Mesenteric fat pad (tissue), 1 donor: ENCODE measurements around the gene RHOC. TPM values are rescaled to one million over a fixed set of nuclear protein-coding genes. Genes with fewer than 3 reads are reported as not detected.

Experiments
- DNase-seq: peaks from one replicate; pipeline ENCODE4 v3.0.0-alpha.2; 2020; ENCODE audit warnings: low spot score
- total RNA-seq: library from RNA; stranded (reverse); fragmentation: NEBNext Ultra II Directional; extraction: Animal tissue kit (Norgen Biotek cat#: 25700); gene quantifications from one replicate; pipeline ENCODE4 v1.2.1, GENCODE V29; 2021
- donor health status: DM: yes; HTN: yes; CAD: no.

RHOC gene
- total RNA-seq, 1 donor from 2014 or later, result 253 TPM

DNA sequence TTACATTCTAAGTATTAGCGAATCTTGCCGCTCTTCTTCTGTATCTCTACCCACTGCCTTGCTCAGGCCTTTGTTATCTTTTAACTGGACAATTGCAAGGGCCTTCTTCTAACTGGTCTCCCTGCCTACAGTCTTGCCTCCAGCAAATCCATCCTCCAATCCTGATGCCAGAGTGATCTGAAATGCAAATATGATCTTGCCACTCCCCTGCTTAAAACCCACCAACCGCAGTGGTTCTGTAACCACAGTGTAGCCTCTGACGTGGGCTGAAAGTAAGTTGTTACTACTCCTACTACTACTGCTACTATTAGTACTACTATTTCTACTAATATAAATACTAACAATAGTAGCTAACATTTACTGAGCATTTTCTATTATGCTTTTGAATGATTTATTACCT is 20.1 kb downstream of the RHOC start:
- DNase-seq, result no peak

DNA sequence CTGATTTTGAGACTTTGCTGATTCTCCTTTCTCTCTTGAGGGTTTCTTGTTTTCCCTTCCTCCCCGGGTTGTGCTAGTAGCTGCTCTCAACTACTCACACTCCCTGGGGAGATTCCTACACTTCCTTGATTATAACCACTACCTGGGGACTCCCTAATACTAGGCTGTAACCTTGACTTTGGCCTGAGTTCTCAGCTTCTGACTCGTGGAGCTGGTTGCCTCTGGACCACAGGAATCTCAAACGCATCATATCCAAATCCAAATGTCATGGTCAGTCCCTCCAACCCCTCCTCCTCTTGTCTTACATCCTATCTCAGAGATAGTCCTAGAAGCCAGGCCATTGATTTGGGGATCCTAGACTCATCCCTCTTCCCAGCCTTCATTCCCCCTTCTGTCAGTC is 20.5 kb downstream of the RHOC start:
- no peak for DNase-seq

DNA sequence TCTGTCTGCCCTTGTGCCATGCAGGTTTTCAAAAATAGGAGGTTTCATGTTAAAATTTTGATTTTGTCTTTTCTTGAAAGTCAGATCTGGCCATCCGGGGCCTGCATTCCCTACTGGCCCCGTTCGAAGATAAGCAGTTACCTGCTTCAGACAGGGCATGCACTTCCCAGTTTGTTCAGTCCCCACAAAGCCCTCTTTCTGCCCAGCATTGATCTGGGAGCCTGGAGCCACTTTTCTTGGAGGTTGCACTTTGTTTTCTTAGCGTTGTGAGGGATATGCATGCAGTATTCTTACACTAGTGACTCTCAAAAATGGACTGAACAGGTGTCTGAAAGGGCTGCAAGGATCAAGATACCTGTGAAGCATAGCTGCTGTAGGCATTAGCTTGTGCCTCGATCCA is 21.0 kb downstream of the RHOC start:
- DNase-seq, result no peak

DNA sequence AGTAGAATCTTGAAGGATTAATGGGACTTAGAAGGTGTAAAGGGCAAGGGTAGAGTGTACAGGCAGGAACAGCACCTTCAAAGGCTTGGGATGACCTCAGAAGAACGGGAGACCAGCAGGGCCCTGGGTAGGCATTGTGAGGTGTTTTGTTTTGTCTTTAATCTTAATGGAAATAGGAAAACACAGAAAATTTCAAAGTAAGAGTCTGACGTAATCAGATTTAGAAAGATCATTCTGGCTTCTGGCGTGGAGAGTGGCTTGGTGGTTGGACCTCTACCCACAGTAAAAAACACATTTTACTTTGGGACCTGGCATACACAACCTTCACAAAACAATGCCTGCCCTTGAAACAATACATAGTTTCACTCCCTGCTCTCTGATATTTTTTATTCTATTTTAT is 28.3 kb downstream of the RHOC start:
- no peak for DNase-seq

DNA sequence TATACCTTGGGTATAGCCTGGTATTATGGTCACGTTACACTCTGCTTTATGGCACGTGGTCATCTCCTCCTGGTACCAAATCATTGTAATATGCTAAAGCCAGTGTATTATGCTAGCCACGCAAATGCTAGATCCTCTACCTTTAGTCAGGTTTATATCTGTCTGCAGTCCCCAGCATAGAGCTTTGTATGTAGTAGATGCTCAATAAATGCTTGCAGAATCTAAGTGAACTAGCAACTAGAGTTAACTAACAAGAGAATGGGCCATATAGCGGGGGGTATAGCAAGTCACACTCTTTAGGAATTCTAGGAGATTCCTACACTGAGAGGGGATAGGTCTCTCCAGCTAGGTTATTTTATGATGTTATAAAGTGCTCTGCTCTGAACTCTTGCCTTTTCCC is 29.4 kb downstream of the RHOC start:
- no peak for DNase-seq

DNA sequence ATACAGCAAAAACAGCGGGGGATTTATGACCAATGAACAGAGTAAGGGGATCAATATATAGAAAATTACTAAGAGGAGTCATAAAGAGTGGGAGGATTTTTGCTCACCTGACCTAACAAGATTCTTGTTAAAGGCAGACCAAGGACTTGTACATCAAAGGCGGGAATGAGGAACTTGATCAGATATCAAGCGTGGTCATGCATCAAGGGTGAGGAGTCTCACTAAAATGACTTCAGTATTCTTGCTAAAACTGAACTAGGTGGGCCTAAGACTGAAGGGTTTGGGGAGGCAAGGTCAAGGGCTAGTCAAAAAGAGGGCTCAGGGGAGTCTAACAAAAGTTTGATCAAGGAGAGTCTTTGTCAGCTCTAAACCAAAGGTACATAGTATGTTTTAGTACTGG is 30.4 kb downstream of the RHOC start:
- DNase-seq, result no peak

DNA sequence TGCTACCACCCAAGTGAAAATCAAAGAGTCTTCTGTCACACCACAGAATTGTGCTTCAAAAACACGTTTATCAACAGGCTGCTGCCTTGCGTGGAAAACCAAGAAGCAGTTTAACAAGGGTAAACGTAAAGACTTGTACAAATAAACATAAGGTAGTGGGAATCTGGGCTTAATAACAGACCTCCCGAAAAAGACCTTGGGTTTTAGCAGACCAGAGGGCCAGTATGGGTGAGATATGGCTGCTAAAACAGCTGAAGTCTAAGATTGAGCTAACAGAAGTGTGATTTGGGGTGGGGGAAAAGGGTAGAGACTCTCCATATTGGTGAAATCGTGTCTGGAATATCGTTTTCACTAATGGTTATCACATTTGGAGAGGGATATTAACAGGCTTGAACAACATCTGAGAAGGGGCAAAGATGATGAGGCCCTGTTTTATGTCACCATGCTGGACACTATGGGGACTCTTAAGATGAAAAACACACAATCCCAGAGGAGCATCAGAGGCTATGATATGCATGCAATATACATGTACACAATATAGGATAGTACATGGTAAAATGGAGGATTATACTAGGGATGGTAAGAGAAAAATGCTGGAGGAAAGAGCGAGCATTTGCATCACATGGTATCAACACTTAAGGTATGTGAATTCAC is 31.1 kb downstream of the RHOC start:
- no peak for DNase-seq

DNA sequence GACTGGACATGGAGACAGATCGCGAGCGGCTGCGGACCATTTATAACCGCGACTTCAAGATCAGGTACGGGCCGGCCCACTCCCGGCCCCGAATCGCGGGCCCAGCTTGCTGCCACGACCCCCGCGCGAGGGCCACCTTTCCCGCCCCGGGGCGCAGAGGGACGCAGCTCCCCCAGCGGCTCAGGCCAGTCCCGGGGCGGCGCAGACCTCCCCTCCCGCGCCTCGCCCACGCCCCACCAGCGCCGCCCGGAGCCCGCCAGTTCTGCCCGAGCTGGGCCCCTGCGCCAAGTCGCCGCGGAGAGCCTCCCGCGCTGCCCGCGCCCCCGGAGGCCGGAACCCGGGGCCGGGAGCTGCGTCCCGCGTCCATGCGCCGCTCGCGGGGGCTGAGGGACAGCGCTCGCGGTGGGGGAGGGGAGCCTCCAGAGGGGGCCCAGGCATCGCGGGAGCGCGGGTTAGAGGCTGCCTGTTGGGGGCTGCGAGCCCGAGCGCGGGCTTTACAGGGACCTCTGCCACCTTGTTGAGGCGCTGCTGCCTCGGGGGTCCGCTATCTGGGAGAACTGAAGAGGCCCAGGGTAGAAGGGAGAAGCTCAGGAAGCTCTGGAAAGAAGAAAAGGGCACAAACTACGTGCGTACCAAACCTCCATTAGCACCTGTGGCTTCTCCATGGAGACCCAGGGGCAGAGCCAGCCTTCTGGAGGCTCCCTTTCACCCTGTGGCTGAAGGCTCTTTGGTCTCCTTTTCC is 31.8 kb downstream of the RHOC start:
- no peak for DNase-seq

DNA sequence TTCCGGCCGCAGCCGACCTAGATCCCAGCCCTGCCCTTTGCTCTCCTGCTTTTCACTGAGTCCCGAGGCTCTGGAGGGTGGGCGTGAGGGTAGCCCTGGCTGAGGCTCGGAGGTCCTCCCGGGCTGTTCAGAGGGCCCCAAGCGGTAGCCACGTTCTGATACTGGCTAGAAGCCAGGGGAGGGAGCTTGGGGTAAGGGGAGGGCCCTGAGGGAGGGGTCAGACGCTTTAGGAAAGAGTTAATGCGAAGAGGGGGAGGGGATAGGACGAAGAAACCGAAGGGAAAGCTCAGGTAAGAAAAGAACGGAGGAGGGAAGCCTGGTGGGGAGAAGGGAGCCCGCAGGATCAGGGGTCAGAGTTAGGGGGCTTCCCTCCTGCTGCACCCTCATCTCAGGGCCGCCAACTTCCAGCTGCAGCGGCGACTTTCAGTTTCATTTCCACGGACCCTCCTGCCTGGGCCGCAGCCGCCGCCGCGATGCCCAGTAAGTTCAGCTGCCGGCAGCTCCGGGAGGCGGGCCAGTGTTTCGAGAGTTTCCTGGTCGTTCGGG is 32.4 kb downstream of the RHOC start, which contains the start of gene MOV10:
TSS of gene MOV10 (plus strand) at position 220 of the 546 bp plus-strand sequence. CDS start at position 474, 254 bp downstream.
- DNase-seq, result no peak

DNA sequence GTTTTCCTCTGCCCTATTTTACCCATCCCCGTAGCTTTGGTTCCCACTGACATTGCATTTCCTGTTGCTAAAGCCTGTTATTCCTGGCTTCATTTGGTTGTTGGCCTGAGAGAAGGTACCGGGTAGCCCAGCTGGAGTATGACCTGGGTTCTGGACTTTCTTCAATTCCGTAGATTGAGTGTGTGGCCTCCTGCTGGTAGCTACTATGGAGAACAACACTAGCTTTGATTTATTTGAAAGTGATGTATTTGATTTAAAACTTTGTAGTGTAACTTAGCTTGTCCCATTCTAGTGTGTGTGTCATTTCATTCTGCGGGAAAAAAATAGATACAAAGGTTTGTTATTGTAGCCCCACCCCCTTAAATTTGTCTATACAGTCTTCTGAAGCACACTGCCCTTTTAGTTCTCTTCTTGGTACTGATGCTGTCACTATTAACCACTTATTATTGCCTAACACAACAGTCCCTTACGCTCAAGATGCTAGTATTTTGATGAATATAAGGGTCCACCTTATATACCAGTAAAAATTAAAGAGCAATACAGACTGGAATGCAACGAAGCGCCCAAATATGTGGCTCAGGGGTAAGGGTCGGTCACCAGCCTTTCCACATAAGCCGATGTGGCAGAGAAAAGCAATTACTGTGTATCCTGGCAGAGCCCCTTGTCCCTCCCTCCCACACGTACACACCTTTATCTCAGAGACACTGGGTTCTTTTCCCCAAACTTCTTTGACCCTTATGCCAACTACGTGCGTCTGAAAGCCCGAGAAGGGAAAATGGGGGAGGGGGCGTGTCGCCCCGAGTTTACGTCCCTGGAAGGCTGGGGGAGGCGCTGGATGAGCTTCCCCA is 33.1 kb downstream of the RHOC start:
- no peak for DNase-seq

DNA sequence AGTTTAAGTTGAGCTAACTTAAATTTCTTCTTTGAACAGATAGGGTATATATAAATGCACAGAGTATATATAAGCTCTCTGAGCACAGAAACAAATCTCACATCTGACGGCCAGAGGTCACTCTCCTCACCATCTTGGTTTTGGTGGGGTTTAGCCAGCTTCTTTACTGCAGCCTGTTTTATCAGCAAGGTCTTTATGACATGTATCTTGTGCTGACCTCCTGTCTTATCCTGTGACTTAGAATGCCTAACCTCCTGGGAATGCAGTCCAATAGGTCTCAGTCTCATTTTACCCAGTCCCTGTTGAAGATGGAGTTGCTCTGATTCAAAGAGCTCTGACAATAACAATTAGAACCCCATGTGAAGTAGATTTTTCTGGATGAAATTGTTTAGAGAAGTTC is 34.1 kb downstream of the RHOC start:
- DNase-seq, result no peak

DNA sequence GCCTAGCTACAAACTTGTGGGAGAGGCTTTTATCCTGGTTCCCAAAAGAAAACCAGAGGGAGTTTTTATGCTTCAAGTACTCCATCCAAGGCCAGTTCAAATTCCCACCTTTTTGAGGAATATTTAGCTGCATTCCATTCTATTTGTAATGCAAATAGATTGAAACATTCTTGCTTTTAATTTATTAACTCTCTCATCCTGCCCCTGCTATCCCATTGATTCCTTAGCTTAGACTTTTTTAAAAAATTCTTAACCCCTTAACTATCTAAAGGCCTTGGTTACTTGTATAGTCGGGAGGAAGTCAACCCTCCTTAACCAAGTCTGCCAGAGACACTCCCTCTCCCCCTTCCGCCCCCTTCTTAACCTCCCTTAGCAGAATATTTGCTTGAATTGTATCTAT is 34.9 kb downstream of the RHOC start:
- no peak for DNase-seq

DNA sequence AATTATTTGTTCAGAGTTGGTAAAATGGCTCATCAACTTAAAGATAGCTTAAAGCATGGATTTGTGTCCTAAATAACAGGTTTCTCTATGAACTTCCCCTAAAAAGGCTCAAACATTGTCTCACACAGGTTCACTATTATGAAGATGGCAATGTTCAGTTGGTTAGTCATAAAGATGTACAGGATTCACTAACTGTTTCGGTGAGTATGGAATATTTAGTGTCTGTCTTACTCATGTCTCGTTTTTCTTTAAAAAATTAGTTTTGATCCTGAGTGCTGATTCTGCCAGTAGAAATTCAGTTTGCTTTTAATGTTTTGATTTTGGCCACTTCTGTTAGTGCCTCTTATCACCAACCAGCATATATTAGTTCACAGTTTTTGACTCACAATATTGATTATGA is 40.0 kb downstream of the RHOC start:
- no peak for DNase-seq

DNA sequence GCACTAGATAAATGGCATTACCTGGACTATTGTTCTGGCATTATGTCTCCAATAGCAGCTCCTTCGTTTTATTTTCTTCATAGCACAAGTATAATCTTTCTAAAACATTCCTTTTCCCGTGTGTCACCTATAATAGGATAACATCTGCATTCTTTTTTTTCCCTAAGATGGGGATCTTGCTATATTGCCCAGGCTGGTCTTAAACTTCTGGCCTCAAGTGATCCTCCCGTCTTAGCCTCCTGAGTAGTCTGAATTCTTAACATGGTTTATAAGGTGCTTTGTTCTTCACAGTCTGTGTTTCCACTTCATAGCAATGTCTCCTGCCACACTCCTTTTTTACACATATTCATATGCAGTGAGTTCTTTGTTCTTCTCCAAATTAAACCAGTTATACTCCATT is 41.1 kb downstream of the RHOC start:
- DNase-seq, result no peak

DNA sequence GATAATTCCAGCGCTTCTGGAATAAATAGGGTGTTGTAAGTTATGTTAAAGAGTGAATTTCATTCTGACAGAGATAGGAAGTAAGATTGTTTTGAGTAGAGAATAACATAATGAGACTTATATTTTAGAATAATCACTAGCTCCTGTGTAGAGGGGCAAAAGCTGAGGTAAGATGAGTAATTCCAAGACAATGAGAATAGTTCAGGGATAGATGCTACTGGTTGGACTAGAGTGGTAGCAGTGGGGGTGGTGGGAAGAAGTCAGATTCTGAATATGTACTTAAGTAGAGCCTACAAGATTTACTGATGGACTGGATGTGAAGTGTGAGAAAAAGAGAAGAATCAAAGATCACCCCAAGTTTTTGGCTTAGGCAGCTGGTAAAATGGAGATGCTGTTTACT is 55.7 kb downstream of the RHOC start:
- no peak for DNase-seq

Other genes starting within 250 kb of the RHOC start
- gene WNT2B, start 198.2 kb downstream of the RHOC start, total RNA-seq, result 3.9 TPM
- 17.9 TPM for gene ST7L, start 88.0 kb downstream of the RHOC start, total RNA-seq
- gene CAPZA1, start 87.3 kb downstream of the RHOC start, total RNA-seq, result 142 TPM
- 38.0 TPM for gene MOV10, start 32.5 kb downstream of the RHOC start, total RNA-seq
- gene PPM1J, start 8.2 kb upstream of the RHOC start, total RNA-seq, result 0.61 TPM
- 52.9 TPM for gene SLC16A1, start 249.1 kb upstream of the RHOC start, total RNA-seq